Measurements from ENCODE around the gene FIGNL2. TPM values are rescaled to one million over a fixed set of nuclear protein-coding genes. Genes with fewer than 3 reads are reported as not detected.
A peak's percentile ranks its signal among the peaks of the same experiment; 100 is the strongest.

The FIGNL2 gene
- total and polyA plus RNA-seq, 9 of the 15 experiments (the other 6 are each of a cell fraction or from before 2014, with no cell fraction given) = 0.01 TPM; not detected in 8

GRCh38 chr12:51884676-51885229 is 36.2 kb upstream of the FIGNL2 start (continued):
- TF ChIP-seq PKNOX1 (IDR thresholded peaks at IDR 0.05) (peak; percentile 42), KAT7 (CRISPR knock-in tag; IDR thresholded peaks at IDR 0.05; ENCODE audit: borderline replicate concordance) (0 out of 2 replicates have a peak, but pooled peaks have one; percentile 45), NFIX (CRISPR knock-in tag; IDR thresholded peaks at IDR 0.05; ENCODE audit: low read depth) (no peak), BHLHE40 (IDR thresholded peaks at IDR 0.05; ENCODE audit: low read length) (peak; percentile 93), ETV6 (IDR thresholded peaks at IDR 0.05; ENCODE audit: borderline replicate concordance in 1 of 2, low read depth in 2 of 2, low read length in 1 of 2) (no peak), ETV6 (CRISPR knock-in tag; IDR thresholded peaks at IDR 0.05; ENCODE audit: borderline replicate concordance) (no peak), TFE3 (CRISPR knock-in tag; IDR thresholded peaks at IDR 0.05) (peak; percentile 73), ZNF12 (CRISPR knock-in tag; IDR thresholded peaks at IDR 0.05) (no peak), RNF219 (CRISPR knock-in tag; IDR thresholded peaks at IDR 0.05) (no peak), HDAC3 (IDR thresholded peaks at IDR 0.05; ENCODE audit: borderline replicate concordance, partially characterized antibody) (peak; percentile 90), ZNF140 (CRISPR knock-in tag; IDR thresholded peaks at IDR 0.05) (no peak), ZNF318 (IDR thresholded peaks at IDR 0.05; ENCODE audit: borderline replicate concordance in 1 of 2, low read depth in 1 of 2) (peak in 1 of 2 experiments; percentile 100; a peak in 2 of 4 replicates), LARP7 (IDR thresholded peaks at IDR 0.05) (no peak), GATAD2A (IDR thresholded peaks at IDR 0.05) (0 out of 2 replicates have a peak, but pooled peaks have one; percentile 47)

Measured in K562 (cell line).